Measurements from ENCODE around the gene GC.

DNA sequence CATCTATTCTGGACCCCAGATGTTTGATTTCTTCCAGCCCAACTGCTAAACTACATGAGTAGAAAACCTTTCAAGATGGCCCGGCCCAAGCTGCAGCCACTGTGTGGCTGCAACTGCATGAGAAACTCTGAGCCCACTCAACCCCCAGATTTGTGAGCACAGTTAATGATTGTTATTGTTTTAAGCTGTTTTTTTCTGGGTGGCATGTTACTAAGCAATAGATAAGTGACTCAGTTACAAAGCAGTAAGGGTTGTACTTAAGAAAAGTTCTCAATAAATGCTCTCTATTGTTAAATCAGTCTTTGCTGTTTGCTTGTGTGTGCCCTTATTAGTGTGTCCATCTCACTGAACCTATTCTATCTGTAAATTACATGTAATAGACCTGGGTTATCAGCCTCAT, 51.8 kb downstream of the GC start:
- TF ChIP-seq, protein P1, sequence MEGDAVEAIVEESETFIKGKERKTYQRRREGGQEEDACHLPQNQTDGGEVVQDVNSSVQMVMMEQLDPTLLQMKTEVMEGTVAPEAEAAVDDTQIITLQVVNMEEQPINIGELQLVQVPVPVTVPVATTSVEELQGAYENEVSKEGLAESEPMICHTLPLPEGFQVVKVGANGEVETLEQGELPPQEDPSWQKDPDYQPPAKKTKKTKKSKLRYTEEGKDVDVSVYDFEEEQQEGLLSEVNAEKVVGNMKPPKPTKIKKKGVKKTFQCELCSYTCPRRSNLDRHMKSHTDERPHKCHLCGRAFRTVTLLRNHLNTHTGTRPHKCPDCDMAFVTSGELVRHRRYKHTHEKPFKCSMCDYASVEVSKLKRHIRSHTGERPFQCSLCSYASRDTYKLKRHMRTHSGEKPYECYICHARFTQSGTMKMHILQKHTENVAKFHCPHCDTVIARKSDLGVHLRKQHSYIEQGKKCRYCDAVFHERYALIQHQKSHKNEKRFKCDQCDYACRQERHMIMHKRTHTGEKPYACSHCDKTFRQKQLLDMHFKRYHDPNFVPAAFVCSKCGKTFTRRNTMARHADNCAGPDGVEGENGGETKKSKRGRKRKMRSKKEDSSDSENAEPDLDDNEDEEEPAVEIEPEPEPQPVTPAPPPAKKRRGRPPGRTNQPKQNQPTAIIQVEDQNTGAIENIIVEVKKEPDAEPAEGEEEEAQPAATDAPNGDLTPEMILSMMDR (IDR thresholded peaks at IDR 0.05), result no peak
- TF ChIP-seq EZH2 (IDR thresholded peaks at IDR 0.05), result no peak

Data from neural progenitor cell (in vitro differentiated cells).